Endothelial cell of umbilical vein (primary cell): Measurements from ENCODE around the gene NACA2. TPM values are rescaled to one million over a fixed set of nuclear protein-coding genes. Genes with fewer than 3 reads are reported as not detected.

Experiments used
- BruUV-seq: library from RNA; stranded (reverse); fragments of 400-500 nt; replicated peaks from 2 replicates; lab custom pipeline; 2021; lab: Mats Ljungman, UMichigan
- CTCF ChIA-PET: fragments of 300-600, 350-600 bp; sonication (Branson Sonifier 250); formaldehyde crosslinking; loops from one replicate; lab custom pipeline; 2021; ENCODE audit warnings: antibody characterized with exemption, inconsistent platforms; lab: Charles Lee
- POLR2A ChIA-PET: fragments of 300-600, 350-600 bp; sonication (Branson Sonifier 250); formaldehyde crosslinking; loops from one replicate; lab custom pipeline; 2021; ENCODE audit warnings: antibody characterized with exemption, inconsistent platforms; lab: Charles Lee
- DNase-seq: peaks from one replicate; pipeline ENCODE4 v3.0.0-alpha.2; 2011; ENCODE audit warnings: low read depth, low spot score
- FAIRE-seq: peaks from 2 replicates; lab custom pipeline; 2011; peaks lifted over from hg19 to GRCh38; lab: Jason Lieb, UNC
- H2AFZ ChIP-seq: 2 replicates; pipeline ENCODE4 v1.6.0; 2012; ENCODE audit warnings: low read depth, low read length, control low read depth, inconsistent platforms
- H3K27ac ChIP-seq: 2 replicates; pipeline ENCODE4 v1.5.1; 2011; ENCODE audit warnings: low read depth, mild to moderate bottlenecking, control low read depth, low read length, moderate library complexity; ENCODE audit not compliant: insufficient read depth
- H3K27me3 ChIP-seq, 2 experiments: 2 replicates each; pipeline versions ENCODE4 v1.6.0 to v1.6.1; 2011; ENCODE audit warnings: low read length in 2 of 2, mixed read lengths in 1 of 2; ENCODE audit not compliant: control insufficient read depth in 2 of 2, insufficient read depth in 2 of 2
- H3K36me3 ChIP-seq, 2 experiments: 2 replicates in 1 of 2; 3 replicates in 1 of 2; pipeline ENCODE4 v1.5.1; 2011; ENCODE audit warnings: low read length in 2 of 2, mild to moderate bottlenecking in 1 of 2, moderate library complexity in 1 of 2; ENCODE audit not compliant: control insufficient read depth in 2 of 2, insufficient read depth in 2 of 2; ENCODE audit errors: extremely low read depth in 1 of 2
- H3K4me1 ChIP-seq: 3 replicates; pipeline ENCODE4 v1.5.1; 2011; ENCODE audit warnings: mild to moderate bottlenecking, low read length; ENCODE audit not compliant: control insufficient read depth, insufficient read depth; ENCODE audit errors: extremely low read depth
- H3K4me2 ChIP-seq: 2 replicates; pipeline ENCODE4 v1.6.1; 2011; ENCODE audit warnings: low read length, control low read depth, mixed read lengths; ENCODE audit not compliant: insufficient read depth
- H3K4me3 ChIP-seq, 3 experiments: fragments of 200-600 bp in 1 of 3; sonication (generic), shearing (Covaris generic) in 1 of 3; replicated peaks in 1 of 3; 2 replicates each; pipeline ENCODE4 v1.5.1; 2011 to 2016; ENCODE audit warnings: control low read depth in 3 of 3, low read length in 3 of 3, mild to moderate bottlenecking in 2 of 3, inconsistent platforms in 1 of 3, low read depth in 1 of 3, moderate library complexity in 1 of 3; ENCODE audit not compliant: insufficient read depth in 1 of 3
- H3K79me2 ChIP-seq: 2 replicates; pipeline ENCODE4 v1.6.0; 2012; ENCODE audit warnings: low read length, inconsistent platforms; ENCODE audit not compliant: control insufficient read depth, insufficient read depth
- H3K9ac ChIP-seq: replicated peaks from 2 replicates; pipeline ENCODE3; 2011; ENCODE audit warnings: low read length, control low read depth; ENCODE audit not compliant: insufficient read depth; ENCODE audit errors: extremely low read depth
- H3K9me1 ChIP-seq: replicated peaks from 3 replicates; pipeline ENCODE4 v1.6.0; 2011; ENCODE audit warnings: mild to moderate bottlenecking, low read length; ENCODE audit not compliant: control insufficient read depth, insufficient read depth; ENCODE audit errors: extremely low read depth
- H3K9me3 ChIP-seq: replicated peaks from 2 replicates; pipeline ENCODE4 v1.5.1; 2012; ENCODE audit warnings: low read length, inconsistent platforms; ENCODE audit not compliant: control insufficient read depth, insufficient read depth
- H4K20me1 ChIP-seq: replicated peaks from 2 replicates; pipeline ENCODE3; 2011; ENCODE audit warnings: mild to moderate bottlenecking, low read length; ENCODE audit not compliant: control insufficient read depth, insufficient read depth; ENCODE audit errors: extremely low read depth
- CTCF ChIP-seq, 2 donors: IDR thresholded peaks; 1 replicate in 1 of 2; 2 replicates in 1 of 2; pipeline ENCODE4 v1.5.1; 2011; ENCODE audit warnings: low read length in 2 of 2, mild to moderate bottlenecking in 2 of 2, moderate library complexity in 2 of 2, control low read depth in 1 of 2, inconsistent platforms in 1 of 2, low read depth in 1 of 2; ENCODE audit not compliant: insufficient read depth in 1 of 2; ENCODE audit errors: extremely low read depth in 1 of 2
- EZH2 ChIP-seq: IDR thresholded peaks from 2 replicates; pipeline ENCODE4 v1.6.1; 2012; ENCODE audit warnings: borderline replicate concordance, low read depth, mild to moderate bottlenecking, moderate library complexity, low read length, inconsistent platforms; ENCODE audit not compliant: severe bottlenecking
- FOS ChIP-seq: IDR thresholded peaks from 2 replicates; pipeline ENCODE4 v1.6.1; 2011; ENCODE audit warnings: mild to moderate bottlenecking, low read length, moderate library complexity, borderline replicate concordance; ENCODE audit not compliant: insufficient read depth
- GATA2 ChIP-seq: IDR thresholded peaks from 2 replicates; pipeline ENCODE4 v1.7.0; 2011; ENCODE audit warnings: low read depth, mild to moderate bottlenecking, moderate library complexity, mixed read lengths, low read length; ENCODE audit not compliant: insufficient read length, insufficient read depth
- JUN ChIP-seq: IDR thresholded peaks from 2 replicates; pipeline ENCODE4 v1.6.1; 2011; ENCODE audit warnings: borderline replicate concordance, low read depth; ENCODE audit not compliant: insufficient read length, insufficient read depth
- MAX ChIP-seq: IDR thresholded peaks from 2 replicates; pipeline ENCODE4 v1.6.1; 2011; ENCODE audit not compliant: insufficient read depth, insufficient read length
- MYC ChIP-seq: IDR thresholded peaks from one replicate; pipeline ENCODE4 v1.6.1; 2011; ENCODE audit warnings: mild to moderate bottlenecking, low read depth, low read length
- POLR2A ChIP-seq: IDR thresholded peaks from 2 replicates; pipeline ENCODE4 v1.6.1; 2012; ENCODE audit warnings: low read depth, mild to moderate bottlenecking, control low read depth, low read length
- POLR2AphosphoS5 ChIP-seq: IDR thresholded peaks from 2 replicates; pipeline ENCODE4 v1.6.1; 2012; ENCODE audit warnings: low read depth, mild to moderate bottlenecking, control low read depth, low read length, moderate library complexity; ENCODE audit not compliant: insufficient read depth
- dilution Hi-C: fragments of 300-500 bp; cut with MboI; formaldehyde crosslinking; loops from one replicate; pipeline ENCODE4 v1.15.0; 2019; ENCODE audit warnings: low sequenced_read_pairs; ENCODE audit not compliant: extremely low pct_ligation_motif_present
- intact Hi-C: fragments of 100-400 bp; cut with micrococcal nuclease; formaldehyde crosslinking; loops from one replicate; pipeline ENCODE4 v1.10.0; 2022
- polyA plus RNA-seq, 4 experiments: library from polyadenylated mRNA; depleted of rRNA in 3 of 4; stranded (reverse) in 3 of 4; unstranded in 1 of 4; fragments of >200 nt; gene quantifications; 2 replicates each; pipeline versions ENCODE4 v1.2.1 to v1.2.3, GENCODE V29; 2011 to 2012; ENCODE audit warnings: missing spikeins in 1 of 4
- total RNA-seq: library from RNA; stranded (reverse); gene quantifications from 2 replicates; pipeline ENCODE4 v1.2.3, GENCODE V29; 2021

Gene NACA2
- total and polyA plus RNA-seq, 2 donors (not counting 3 experiments of a cell fraction or from before 2014, with no cell fraction given) = not detected

GRCh38 chr17:61587807-61588660, 3.0 kb downstream of the NACA2 start:
- POLR2A ChIA-PET = interaction anchor here (0.7 kb wide), 2 partner anchors 12 to 136 kb away, joined by 3 to 4 read pairs; no protein-coding TSS in a partner anchor
- no peak for TF ChIP-seq EZH2
- TF ChIP-seq POLR2A = no peak
- no peak for TF ChIP-seq CTCF (IDR thresholded peaks at IDR 0.05; ENCODE audit: extremely low read depth in 1 of 2, insufficient read depth in 1 of 2, low read depth in 1 of 2, low read length in 2 of 2)
- no peak for TF ChIP-seq FOS
- no peak for TF ChIP-seq POLR2AphosphoS5
- no peak for TF ChIP-seq MAX
- no peak for TF ChIP-seq GATA2
- no peak for TF ChIP-seq JUN
- TF ChIP-seq MYC = no peak
- Histone ChIP-seq H3K4me2 (no peak overlapping the region), H3K27ac (no peak overlapping the region), H3K9ac (no peak overlapping the region), H2AFZ (no peak overlapping the region), H3K4me3 (no peak overlapping the region), H4K20me1 (no peaks in the 10 kb centered on the region), H3K79me2 (no peaks in the 10 kb centered on the region), H3K4me1 (no peaks in the 10 kb centered on the region), H3K9me1 (no peaks in the 10 kb centered on the region), H3K36me3 (no peaks in the 10 kb centered on the region), H3K9me3 (no peaks in the 10 kb centered on the region), H3K27me3 (peaks cover 2 to 4% of the 10 kb centered on the region in 2 experiments)
- CTCF ChIA-PET = interaction anchor here (6.6 kb wide), 1 partner anchor 175 kb away, joined by 87 read pairs; no protein-coding TSS in a partner anchor
- dilution Hi-C loops = no loop called here
- FAIRE-seq = no peak
- BruUV-seq = no TSS peak
- no peak for DNase-seq
- intact Hi-C loops = no loop called here
